NCI-H2227 treated with DMSO at 0.1 percent for 48 hours (cell line): ENCODE measurements around the gene SDHAF4.
"Not testable (repeated sequence)": the region's sequence is repeated elsewhere in the genome, so short reads cannot be mapped to it uniquely, and the experiment has no call there.

Source experiments
- DNase-seq: peaks from one replicate; lab custom pipeline; 2025; lab: John Stamatoyannopoulos, UW

SDHAF4 gene

DNA sequence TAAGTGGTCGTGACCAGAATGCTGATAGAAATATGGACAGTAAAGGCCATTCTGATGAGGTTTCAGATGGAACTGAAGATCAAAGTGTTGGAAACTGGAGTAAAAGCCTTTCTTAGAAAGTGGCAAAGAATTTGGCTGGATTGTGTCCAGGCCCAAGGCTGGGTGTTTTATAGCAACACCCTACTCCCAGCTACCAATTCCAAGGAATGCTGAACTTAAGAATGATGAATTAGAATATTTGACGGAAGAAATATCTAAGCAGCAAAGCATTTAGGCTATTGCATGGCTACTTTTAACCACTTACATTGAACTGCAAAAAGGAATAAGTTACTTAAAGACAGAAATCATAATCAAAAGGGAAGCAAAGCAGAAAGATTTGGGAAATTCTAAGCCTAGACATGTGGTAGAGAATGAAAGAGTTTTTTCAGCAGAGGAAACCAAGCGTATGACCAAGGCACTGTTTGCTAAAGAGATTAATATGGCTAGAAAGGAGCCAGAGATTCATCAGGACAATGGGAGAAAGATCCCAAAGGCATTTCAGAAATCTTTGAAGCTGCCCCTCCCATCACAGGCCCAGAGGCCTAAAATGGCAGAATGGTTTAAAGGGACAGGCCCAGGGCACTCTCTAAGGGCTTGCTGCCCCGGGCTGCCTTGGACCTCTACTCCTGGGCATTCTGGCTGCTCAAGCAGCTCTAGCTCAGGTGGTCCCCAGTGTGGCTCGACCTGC is 25.8 kb downstream of the SDHAF4 start:
- DNase-seq, result no peak

GRCh38 chr6:70593118-70593486 is 26.4 kb downstream of the SDHAF4 start:
- no peak for DNase-seq

- no peak for DNase-seq
Measured at GRCh38 chr6:70599187-70599586, 32.5 kb downstream of the SDHAF4 start.

DNA sequence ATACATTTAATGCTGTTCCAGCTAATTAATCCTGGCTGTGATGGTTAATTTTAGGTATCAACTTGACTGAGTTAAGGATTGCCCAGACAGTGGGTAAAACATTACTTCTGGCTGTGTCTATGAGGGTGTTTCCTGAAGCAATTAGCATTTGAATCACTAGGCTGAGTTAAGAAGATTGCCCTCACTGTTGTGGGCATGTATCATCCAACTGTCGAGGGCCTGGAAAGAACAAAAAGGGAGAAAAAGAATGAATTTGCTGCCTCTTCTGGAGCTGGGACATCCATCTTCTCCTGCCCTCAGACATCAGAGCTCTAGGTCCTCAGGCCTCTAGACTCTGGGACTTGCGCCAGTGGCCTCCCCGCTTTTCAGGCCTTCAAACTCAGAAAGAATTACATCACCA is 34.3 kb downstream of the SDHAF4 start:
- no peak for DNase-seq

GRCh38 chr6:70604254-70604653 is 37.5 kb downstream of the SDHAF4 start:
- no peak for DNase-seq

DNA sequence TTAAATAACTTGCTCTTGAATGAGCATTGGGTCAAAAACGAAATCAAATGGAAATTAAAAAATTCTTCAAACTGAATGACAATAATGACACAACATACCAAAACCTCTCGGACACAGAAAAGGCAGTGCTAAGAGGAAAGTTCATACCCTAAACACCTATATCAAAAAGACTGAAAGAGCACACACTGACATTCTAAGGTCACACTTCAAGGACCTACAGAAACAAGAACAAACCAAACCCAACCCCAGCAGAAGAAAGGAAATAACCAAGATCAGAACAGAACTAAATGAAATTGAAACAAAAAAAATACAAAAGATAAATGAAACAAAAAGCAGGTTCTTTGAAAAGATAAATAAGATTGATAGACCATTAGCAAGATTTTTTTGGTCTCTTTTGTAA is 40.6 kb downstream of the SDHAF4 start:
- not testable (repeated sequence) for DNase-seq

DNA sequence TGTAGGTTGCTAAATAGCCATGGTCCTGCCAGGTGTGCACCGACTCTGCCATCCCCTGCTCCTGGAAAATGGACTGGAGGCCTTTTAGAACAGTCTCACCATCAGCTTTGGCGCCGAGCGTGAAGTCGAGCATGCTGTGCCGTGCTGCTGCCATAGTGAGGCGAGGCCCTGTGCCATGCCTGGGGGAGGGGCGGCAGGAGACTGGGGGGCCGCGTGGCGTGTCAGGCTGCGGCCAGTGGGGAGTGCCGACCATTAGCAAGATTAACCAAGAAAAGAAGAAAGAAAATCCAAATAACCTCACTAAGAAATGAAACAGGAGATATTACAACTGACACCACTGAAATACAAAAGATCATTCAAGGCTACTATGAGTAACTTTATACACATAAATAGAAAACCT is 42.5 kb downstream of the SDHAF4 start:
- DNase-seq, result not testable (repeated sequence)

GRCh38 chr6:70616728-70617260 is 50.1 kb downstream of the SDHAF4 start:
- DNase-seq, result no peak

- no peak for DNase-seq
Measured at GRCh38 chr6:70620746-70621145, 54.0 kb downstream of the SDHAF4 start.

DNA sequence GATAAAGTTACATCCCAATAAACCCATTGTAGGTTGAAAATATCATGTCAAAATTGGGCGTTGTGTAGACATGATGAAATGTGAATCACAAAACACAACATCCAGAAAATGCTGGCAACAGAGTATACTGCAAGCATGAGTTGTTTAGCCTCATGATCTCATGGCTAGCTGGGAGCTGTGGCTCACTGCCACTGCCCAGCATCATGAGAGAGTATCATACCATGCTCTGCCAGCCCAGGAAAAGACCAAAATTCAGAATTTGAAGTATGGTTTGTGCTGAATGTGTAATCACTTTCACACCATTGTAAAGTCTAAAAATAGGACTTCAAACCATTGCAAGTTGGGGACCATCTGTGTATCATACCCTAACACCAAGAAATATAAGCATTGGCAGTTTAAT is 55.7 kb downstream of the SDHAF4 start:
- no peak for DNase-seq

DNA sequence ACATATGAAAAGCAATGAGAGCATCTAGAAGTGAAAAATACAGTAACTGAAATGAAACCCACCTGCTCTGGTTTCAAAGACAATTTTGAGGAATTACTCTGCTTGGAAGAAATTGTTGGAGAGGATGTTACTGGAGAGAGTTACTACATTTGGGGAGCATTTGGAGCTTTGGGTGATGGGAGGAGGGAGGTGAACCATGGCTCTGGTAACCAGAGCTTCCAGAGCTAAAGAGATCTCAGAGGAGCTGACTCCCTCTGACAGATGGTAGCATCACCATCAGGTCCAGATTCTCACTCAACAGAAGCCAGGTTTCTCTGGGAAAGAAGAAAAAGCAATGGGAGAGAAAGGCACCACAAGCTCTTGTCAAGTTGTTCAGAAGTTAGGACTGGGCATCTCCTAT is 58.7 kb downstream of the SDHAF4 start:
- DNase-seq, result no peak

- no peak for DNase-seq
Measured at GRCh38 chr6:70627500-70628254, 60.9 kb downstream of the SDHAF4 start.

- no peak for DNase-seq
Measured at GRCh38 chr6:70629929-70630328, 63.2 kb downstream of the SDHAF4 start.

DNA sequence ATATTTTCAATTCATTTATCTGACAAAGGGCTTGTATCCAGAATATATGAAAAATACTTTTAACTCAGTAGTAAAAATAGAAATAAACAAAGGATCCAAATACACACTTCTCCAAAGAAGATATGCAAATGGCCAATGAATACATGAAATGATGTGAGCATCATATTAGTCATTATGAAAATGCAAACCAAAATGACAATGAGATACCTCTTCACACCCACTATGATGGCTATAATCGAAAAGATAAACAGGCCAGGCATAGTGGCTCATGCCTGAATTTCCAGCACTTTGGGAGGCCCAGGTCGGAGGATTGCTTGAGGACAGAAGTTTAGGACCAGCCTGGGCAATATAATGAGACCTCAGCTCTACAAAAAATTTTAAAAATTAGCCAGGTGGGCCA is 67.1 kb downstream of the SDHAF4 start:
- no peak for DNase-seq

DNA sequence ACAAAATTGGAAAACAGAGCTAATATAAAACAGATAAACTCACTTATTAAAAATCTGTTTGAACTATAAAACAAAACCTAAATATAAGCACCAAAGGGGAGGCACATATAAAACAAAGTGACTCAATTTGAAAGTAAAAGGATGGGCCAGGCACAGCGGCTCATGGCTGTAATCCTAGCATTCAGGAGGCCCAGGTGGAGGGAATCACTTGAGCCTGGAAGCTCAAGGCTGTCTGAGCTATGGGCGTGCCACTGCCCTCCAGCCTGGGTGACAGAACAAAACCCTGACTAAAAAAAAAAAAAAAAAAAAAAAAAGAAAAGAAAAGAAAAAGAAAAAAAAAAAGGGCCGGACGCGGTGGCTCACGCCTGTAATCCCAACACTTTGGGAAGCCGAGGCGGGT is 69.9 kb downstream of the SDHAF4 start:
- no peak for DNase-seq

- no peak for DNase-seq
Measured at GRCh38 chr6:70638468-70638867, 71.7 kb downstream of the SDHAF4 start.
